ENCODE measurements around the gene NKAIN2. TPM values are rescaled to one million over a fixed set of nuclear protein-coding genes. Genes with fewer than 3 reads are reported as not detected.
A peak's percentile ranks its signal among the peaks of the same experiment; 100 is the strongest.

The NKAIN2 gene
- total RNA-seq, 1 experiment from 2014 or later = not detected

DNA sequence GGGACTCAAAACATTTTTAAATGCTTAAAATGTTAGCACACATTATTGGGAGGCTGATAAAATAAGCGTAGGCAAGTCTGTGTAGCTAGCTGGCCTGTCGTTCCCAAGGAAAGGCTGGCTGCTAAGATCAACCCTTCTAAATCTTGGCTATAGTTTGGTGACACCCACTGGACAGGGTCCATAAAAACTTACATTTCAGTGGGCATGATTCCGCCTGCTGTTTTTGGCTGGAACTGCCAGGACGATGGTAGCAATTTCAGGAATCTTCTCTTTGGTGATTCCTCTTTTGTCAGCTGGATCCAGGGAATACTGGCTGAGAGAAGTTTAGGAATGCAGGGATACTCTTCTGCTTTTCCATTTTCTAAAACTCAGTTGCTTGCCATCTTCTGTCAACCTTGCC lies 162.2 kb downstream of the NKAIN2 start:
- TF ChIP-seq, protein P1, sequence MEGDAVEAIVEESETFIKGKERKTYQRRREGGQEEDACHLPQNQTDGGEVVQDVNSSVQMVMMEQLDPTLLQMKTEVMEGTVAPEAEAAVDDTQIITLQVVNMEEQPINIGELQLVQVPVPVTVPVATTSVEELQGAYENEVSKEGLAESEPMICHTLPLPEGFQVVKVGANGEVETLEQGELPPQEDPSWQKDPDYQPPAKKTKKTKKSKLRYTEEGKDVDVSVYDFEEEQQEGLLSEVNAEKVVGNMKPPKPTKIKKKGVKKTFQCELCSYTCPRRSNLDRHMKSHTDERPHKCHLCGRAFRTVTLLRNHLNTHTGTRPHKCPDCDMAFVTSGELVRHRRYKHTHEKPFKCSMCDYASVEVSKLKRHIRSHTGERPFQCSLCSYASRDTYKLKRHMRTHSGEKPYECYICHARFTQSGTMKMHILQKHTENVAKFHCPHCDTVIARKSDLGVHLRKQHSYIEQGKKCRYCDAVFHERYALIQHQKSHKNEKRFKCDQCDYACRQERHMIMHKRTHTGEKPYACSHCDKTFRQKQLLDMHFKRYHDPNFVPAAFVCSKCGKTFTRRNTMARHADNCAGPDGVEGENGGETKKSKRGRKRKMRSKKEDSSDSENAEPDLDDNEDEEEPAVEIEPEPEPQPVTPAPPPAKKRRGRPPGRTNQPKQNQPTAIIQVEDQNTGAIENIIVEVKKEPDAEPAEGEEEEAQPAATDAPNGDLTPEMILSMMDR (IDR thresholded peaks at IDR 0.05; ENCODE audit: unreplicated experiment) = no peak
- H3K4me3 Mint-ChIP-seq (ENCODE audit: low read depth, unreplicated experiment) = no peak overlapping the region
- no peak overlapping the region for H3K27ac Mint-ChIP-seq (ENCODE audit: unreplicated experiment)
- CTCF ChIA-PET = interaction anchor here (1.7 kb wide), 1 partner anchor 163 kb away, joined by 11 read pairs; no protein-coding TSS in a partner anchor
- H3K9me3 Mint-ChIP-seq (ENCODE audit: low read depth, unreplicated experiment) = no peaks in the 10 kb centered on the region
- intact Hi-C loops (cut with micrococcal nuclease; ENCODE audit: unreplicated experiment) = loop anchor here (1.0 kb wide), 1 partner anchor 164 kb away; no protein-coding TSS in a partner anchor
- H3K27me3 Mint-ChIP-seq (ENCODE audit: unreplicated experiment) = no peaks in the 10 kb centered on the region
- BruUV-seq (replicated peaks) = no TSS peak
- H3K4me1 Mint-ChIP-seq (ENCODE audit: low read depth, unreplicated experiment) = no peaks in the 10 kb centered on the region
- DNase-seq = peak; percentile 6
- H3K36me3 Mint-ChIP-seq (ENCODE audit: insufficient read depth, unreplicated experiment) = no peaks in the 10 kb centered on the region

DNA sequence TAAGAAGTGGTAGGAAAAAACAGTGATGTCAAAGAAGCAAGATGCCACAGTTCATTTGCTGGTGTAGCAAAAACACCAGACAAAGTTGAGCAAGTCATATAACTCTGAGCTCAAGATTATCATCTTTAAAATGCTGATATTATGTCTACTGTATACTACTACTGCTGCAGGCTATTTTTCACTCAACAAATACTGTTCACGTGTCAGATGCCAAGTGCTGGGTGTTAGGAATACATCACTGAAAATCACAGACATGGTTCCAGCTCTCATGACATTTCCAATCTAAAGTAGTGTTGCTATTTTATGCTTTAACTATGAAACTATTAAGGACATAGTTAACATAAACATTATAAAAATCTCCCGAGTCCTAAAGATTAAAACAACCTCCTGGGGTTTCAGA lies 163.0 kb downstream of the NKAIN2 start:
- intact Hi-C loops (cut with micrococcal nuclease; ENCODE audit: unreplicated experiment) = loop anchor here (1.0 kb wide), 1 partner anchor 164 kb away; no protein-coding TSS in a partner anchor
- no peaks in the 10 kb centered on the region for H3K36me3 Mint-ChIP-seq (ENCODE audit: insufficient read depth, unreplicated experiment)
- CTCF ChIA-PET = interaction anchor here (1.7 kb wide), 1 partner anchor 164 kb away, joined by 11 read pairs; no protein-coding TSS in a partner anchor
- H3K9me3 Mint-ChIP-seq (ENCODE audit: low read depth, unreplicated experiment) = no peaks in the 10 kb centered on the region
- no peak overlapping the region for H3K27ac Mint-ChIP-seq (ENCODE audit: unreplicated experiment)
- H3K4me3 Mint-ChIP-seq (ENCODE audit: low read depth, unreplicated experiment) = no peak overlapping the region
- no peaks in the 10 kb centered on the region for H3K27me3 Mint-ChIP-seq (ENCODE audit: unreplicated experiment)
- TF ChIP-seq, protein P1 (IDR thresholded peaks at IDR 0.05; ENCODE audit: unreplicated experiment) = no peak
- no TSS peak for BruUV-seq (replicated peaks)
- H3K4me1 Mint-ChIP-seq (ENCODE audit: low read depth, unreplicated experiment) = no peaks in the 10 kb centered on the region
- DNase-seq = no peak

DNA sequence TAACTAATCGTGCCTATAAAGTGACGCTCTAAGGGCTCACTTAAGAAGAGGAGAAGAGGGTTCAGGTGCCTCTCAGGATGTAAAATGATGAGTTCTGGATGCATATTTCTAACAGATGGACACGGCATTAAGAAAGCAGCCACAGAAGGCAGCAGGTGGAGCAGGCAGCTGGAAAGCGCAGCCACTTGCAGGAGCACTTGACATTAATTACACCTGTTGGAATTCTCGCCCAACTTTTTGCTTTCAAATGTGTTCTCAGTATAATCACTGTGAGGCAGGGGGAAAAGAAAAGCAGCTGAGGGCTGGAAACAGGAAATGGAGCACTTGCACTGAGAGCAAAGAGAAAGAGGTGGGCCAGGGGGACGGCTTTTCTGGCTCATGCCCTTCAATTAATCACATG lies 164.2 kb downstream of the NKAIN2 start:
- no peaks in the 10 kb centered on the region for H3K9me3 Mint-ChIP-seq (ENCODE audit: low read depth, unreplicated experiment)
- no peaks in the 10 kb centered on the region for H3K27me3 Mint-ChIP-seq (ENCODE audit: unreplicated experiment)
- TF ChIP-seq, protein P1 (IDR thresholded peaks at IDR 0.05; ENCODE audit: unreplicated experiment) = no peak
- no TSS peak for BruUV-seq (replicated peaks)
- H3K36me3 Mint-ChIP-seq (ENCODE audit: insufficient read depth, unreplicated experiment) = no peaks in the 10 kb centered on the region
- CTCF ChIA-PET = no interaction called here
- intact Hi-C loops (cut with micrococcal nuclease; ENCODE audit: unreplicated experiment) = no loop called here
- no peak overlapping the region for H3K4me3 Mint-ChIP-seq (ENCODE audit: low read depth, unreplicated experiment)
- no peak for DNase-seq
- no peak overlapping the region for H3K27ac Mint-ChIP-seq (ENCODE audit: unreplicated experiment)
- no peaks in the 10 kb centered on the region for H3K4me1 Mint-ChIP-seq (ENCODE audit: low read depth, unreplicated experiment)

DNA sequence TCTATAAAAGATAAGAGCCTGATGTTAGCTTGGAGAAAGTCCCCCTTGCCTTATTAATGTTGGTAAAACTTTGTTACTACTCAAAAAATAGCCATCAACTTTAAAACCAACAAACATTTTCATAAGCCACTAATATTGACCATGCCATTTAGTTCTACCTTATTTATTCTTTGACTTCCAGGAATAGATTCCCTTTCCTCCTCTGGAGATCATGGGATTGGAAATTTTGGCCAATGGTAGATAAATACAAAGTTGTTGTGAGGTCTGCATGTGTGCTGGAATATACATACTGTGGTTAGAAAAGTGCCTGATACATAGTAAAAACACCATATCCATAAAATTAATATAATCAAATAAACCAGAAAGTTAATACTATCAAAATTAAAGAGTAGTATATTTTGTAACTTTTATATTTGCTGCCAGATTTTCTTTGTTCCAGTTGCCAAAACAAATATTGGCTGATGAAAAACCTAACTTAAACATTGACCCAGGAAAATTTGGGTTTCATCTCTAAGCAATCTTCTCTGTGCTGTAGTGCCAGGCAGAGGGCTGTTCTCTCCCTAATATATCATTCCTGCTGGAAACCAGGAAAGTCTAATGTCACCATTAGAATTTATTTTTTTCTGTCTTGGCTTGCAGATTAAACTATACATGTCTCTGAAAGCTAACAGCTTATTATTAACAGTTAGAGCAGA lies 169.1 kb downstream of the NKAIN2 start:
- BruUV-seq (replicated peaks) = no TSS peak
- Mint-ChIP-seq H3K9me3 (ENCODE audit: low read depth, unreplicated experiment) (no peaks in the 10 kb centered on the region), H3K4me3 (ENCODE audit: low read depth, unreplicated experiment) (no peak overlapping the region), H3K36me3 (ENCODE audit: insufficient read depth, unreplicated experiment) (no peaks in the 10 kb centered on the region), H3K4me1 (ENCODE audit: low read depth, unreplicated experiment) (no peaks in the 10 kb centered on the region), H3K27ac (ENCODE audit: unreplicated experiment) (no peak overlapping the region), H3K27me3 (ENCODE audit: unreplicated experiment) (no peaks in the 10 kb centered on the region)
- TF ChIP-seq, protein P1 (IDR thresholded peaks at IDR 0.05; ENCODE audit: unreplicated experiment) = no peak
- CTCF ChIA-PET = interaction anchor here (0.7 kb wide), 1 partner anchor 145 kb away, joined by 3 read pairs; no protein-coding TSS in a partner anchor
- intact Hi-C loops (cut with micrococcal nuclease; ENCODE audit: unreplicated experiment) = no loop called here
- DNase-seq = no peak

Measured in Calu3 (cell line).